IMR-90 (cell line): Measurements from ENCODE around the gene MACC1. TPM values are rescaled to one million over a fixed set of nuclear protein-coding genes. Genes with fewer than 3 reads are reported as not detected.
A peak's percentile ranks its signal among the peaks of the same experiment; 100 is the strongest.

Source experiments
- ATAC-seq: fragments of 200-7000 bp; cut with Tn5 transposase; 2 replicates; pipeline ENCODE4 v1.9.1; 2020; ENCODE audit warnings: low read depth, mild to moderate bottlenecking, moderate library complexity
- BruUV-seq: library from RNA; stranded (reverse); fragments of 400-500 nt; replicated peaks from 2 replicates; lab custom pipeline; 2021; lab: Mats Ljungman, UMichigan
- CTCF ChIA-PET: fragments of 300-600 bp; formaldehyde crosslinking; extraction: SDS; loops from one replicate; lab custom pipeline; 2021; ENCODE audit warnings: antibody characterized with exemption; lab: Yijun Ruan, JAX
- POLR2A ChIA-PET: fragments of 300-600 bp; sonication (Branson Sonifier 250); formaldehyde crosslinking; loops from one replicate; lab custom pipeline; 2022; ENCODE audit warnings: antibody characterized with exemption; ENCODE audit not compliant: unreplicated experiment; lab: Charles Lee
- DNase-seq: peaks from one replicate; pipeline ENCODE4 v3.0.0; 2013
- H2AFZ ChIP-seq: replicated peaks from 2 replicates; pipeline ENCODE3; 2013; ENCODE audit warnings: low read length, mild to moderate bottlenecking; ENCODE audit not compliant: poor library complexity
- H2AK5ac ChIP-seq: 2 replicates; pipeline ENCODE4 v1.6.1; 2013; ENCODE audit warnings: low read depth, low read length, inconsistent platforms
- H2AK9ac ChIP-seq: replicated peaks from 2 replicates; pipeline ENCODE3; 2013; ENCODE audit warnings: mild to moderate bottlenecking, low read depth, low read length, moderate library complexity; ENCODE audit not compliant: poor library complexity
- H2BK120ac ChIP-seq: 2 replicates; pipeline ENCODE4 v1.6.1; 2013; ENCODE audit warnings: low read depth, low read length, inconsistent platforms
- H2BK15ac ChIP-seq: 3 replicates; pipeline ENCODE4 v1.6.1; 2013; ENCODE audit warnings: low read depth, low read length, inconsistent platforms
- H2BK20ac ChIP-seq: 2 replicates; pipeline ENCODE4 v1.6.1; 2013; ENCODE audit warnings: low read depth, mild to moderate bottlenecking, inconsistent platforms, low read length, moderate library complexity
- H2BK5ac ChIP-seq: 2 replicates; pipeline ENCODE4 v1.6.1; 2013; ENCODE audit warnings: mild to moderate bottlenecking, low read depth, low read length, inconsistent platforms; ENCODE audit not compliant: poor library complexity, severe bottlenecking
- H3K14ac ChIP-seq: replicated peaks from 2 replicates; pipeline ENCODE4 v1.6.1; 2013; ENCODE audit warnings: low read depth, low read length, inconsistent platforms
- H3K18ac ChIP-seq: 2 replicates; pipeline ENCODE4 v1.6.1; 2013; ENCODE audit warnings: low read depth, low read length, control low read depth
- H3K23ac ChIP-seq: 2 replicates; pipeline ENCODE4 v1.6.1; 2013; ENCODE audit warnings: low read depth, low read length, inconsistent platforms
- H3K27ac ChIP-seq: 2 replicates; pipeline ENCODE4 v1.5.1; 2013; ENCODE audit warnings: mild to moderate bottlenecking, control low read depth, low read length; ENCODE audit not compliant: insufficient read depth
- H3K27me3 ChIP-seq: 2 replicates; pipeline ENCODE4 v1.6.1; 2013; ENCODE audit warnings: low read length; ENCODE audit not compliant: control insufficient read depth, insufficient read depth
- H3K36me3 ChIP-seq: 2 replicates; pipeline ENCODE4 v1.6.1; 2013; ENCODE audit warnings: low read length, mixed read lengths; ENCODE audit not compliant: control insufficient read depth, insufficient read depth
- H3K4ac ChIP-seq: 2 replicates; pipeline ENCODE4 v1.6.1; 2013; ENCODE audit warnings: low read depth, low read length, inconsistent platforms
- H3K4me1 ChIP-seq: 2 replicates; pipeline ENCODE4 v1.6.1; 2013; ENCODE audit warnings: low read length, mixed read lengths; ENCODE audit not compliant: control insufficient read depth, insufficient read depth
- H3K4me2 ChIP-seq: 2 replicates; pipeline ENCODE4 v1.6.1; 2013; ENCODE audit warnings: low read depth, mild to moderate bottlenecking, control low read depth, low read length, moderate library complexity
- H3K4me3 ChIP-seq: 2 replicates; pipeline ENCODE4 v1.5.1; 2013; ENCODE audit warnings: low read depth, mild to moderate bottlenecking, control low read depth, low read length, moderate library complexity; ENCODE audit not compliant: insufficient read depth
- H3K56ac ChIP-seq: 2 replicates; pipeline ENCODE4 v1.6.1; 2013; ENCODE audit warnings: low read length, inconsistent platforms; ENCODE audit not compliant: insufficient read depth; ENCODE audit errors: extremely low read depth
- H3K79me1 ChIP-seq, 2 experiments: 2 replicates each; pipeline ENCODE4 v1.6.1; 2013; ENCODE audit warnings: low read length in 2 of 2, inconsistent platforms in 1 of 2, low read depth in 1 of 2
- H3K9ac ChIP-seq: 2 replicates; pipeline ENCODE4 v1.6.1; 2013; ENCODE audit warnings: low read depth, low read length, control low read depth
- H3K9me1 ChIP-seq: 2 replicates; pipeline ENCODE4 v1.6.1; 2013; ENCODE audit warnings: low read length, inconsistent platforms; ENCODE audit not compliant: insufficient read depth
- H3K9me3 ChIP-seq: 2 replicates; pipeline ENCODE4 v1.6.1; 2013; ENCODE audit warnings: low read length; ENCODE audit not compliant: control insufficient read depth, insufficient read depth
- H4K20me1 ChIP-seq: 2 replicates; pipeline ENCODE4 v1.6.1; 2013; ENCODE audit warnings: low read length, inconsistent platforms; ENCODE audit not compliant: insufficient read depth
- H4K5ac ChIP-seq: 2 replicates; pipeline ENCODE4 v1.6.1; 2013; ENCODE audit warnings: mild to moderate bottlenecking, low read depth, low read length, control low read depth
- H4K8ac ChIP-seq, 2 experiments: 2 replicates each; pipeline ENCODE4 v1.6.1; 2013; ENCODE audit warnings: low read depth in 2 of 2, low read length in 2 of 2, control low read depth in 1 of 2, inconsistent platforms in 1 of 2
- H4K91ac ChIP-seq: 2 replicates; pipeline ENCODE4 v1.6.1; 2013; ENCODE audit warnings: low read depth, low read length, inconsistent platforms; ENCODE audit not compliant: insufficient read depth
- CEBPB ChIP-seq: IDR thresholded peaks from 2 replicates; pipeline ENCODE4 v1.6.1; 2012; ENCODE audit warnings: low read depth, low read length, improper control_type of control experiment
- CHD1 ChIP-seq: IDR thresholded peaks from 2 replicates; pipeline ENCODE4 v1.6.1; 2012; ENCODE audit warnings: low read depth, low read length, improper control_type of control experiment
- MAFK ChIP-seq: IDR thresholded peaks from 2 replicates; pipeline ENCODE4 v1.6.1; 2012; ENCODE audit warnings: low read depth, low read length, improper control_type of control experiment
- MAZ ChIP-seq: IDR thresholded peaks from 2 replicates; pipeline ENCODE4 v1.6.1; 2012; ENCODE audit warnings: low read depth, mild to moderate bottlenecking, low read length, improper control_type of control experiment, moderate library complexity, borderline replicate concordance
- MXI1 ChIP-seq: IDR thresholded peaks from 2 replicates; pipeline ENCODE4 v1.6.1; 2012; ENCODE audit warnings: low read depth, mild to moderate bottlenecking, low read length, moderate library complexity, borderline replicate concordance
- dilution Hi-C: fragments of 300-500 bp; cut with HindIII; formaldehyde crosslinking; loops from one replicate; pipeline ENCODE4 v1.14.3; 2018; ENCODE audit warnings: low sequenced_read_pairs; ENCODE audit not compliant: unreplicated experiment
- in situ Hi-C: fragments of 300-500 bp; cut with MboI; formaldehyde crosslinking; loops from 3 replicates; pipeline ENCODE4 v1.14.3; 2019; ENCODE audit warnings: low sequenced_read_pairs, inconsistent platforms, mixed read lengths
- intact Hi-C: fragments of 100-400 bp; cut with micrococcal nuclease; formaldehyde crosslinking; loops from 2 replicates; pipeline ENCODE4 v1.10.0; 2022
- polyA plus RNA-seq, 3 experiments: library from polyadenylated mRNA; depleted of rRNA; stranded (reverse); fragments of >200 nt; gene quantifications; 2 replicates each; pipeline ENCODE4 v1.2.3, GENCODE V29; 2012; ENCODE audit warnings: low replicate concordance in 1 of 3
- total RNA-seq: library from RNA; depleted of rRNA; stranded (reverse); fragments of >200 nt; gene quantifications from 2 replicates; pipeline ENCODE4 v1.2.3, GENCODE V29; 2012
- TF ChIP-seq, protein P1 (sequence below): fragments of 150-350 bp; IDR thresholded peaks from 2 replicates; pipeline ENCODE4 v1.6.1; 2016; ENCODE audit warnings: low read depth, mild to moderate bottlenecking, low read length, moderate library complexity, borderline replicate concordance

The MACC1 gene
- total and polyA plus RNA-seq, 2 of the 4 experiments (the other 2 are of a cell fraction), result under 0.01 TPM; not detected in 1

DNA sequence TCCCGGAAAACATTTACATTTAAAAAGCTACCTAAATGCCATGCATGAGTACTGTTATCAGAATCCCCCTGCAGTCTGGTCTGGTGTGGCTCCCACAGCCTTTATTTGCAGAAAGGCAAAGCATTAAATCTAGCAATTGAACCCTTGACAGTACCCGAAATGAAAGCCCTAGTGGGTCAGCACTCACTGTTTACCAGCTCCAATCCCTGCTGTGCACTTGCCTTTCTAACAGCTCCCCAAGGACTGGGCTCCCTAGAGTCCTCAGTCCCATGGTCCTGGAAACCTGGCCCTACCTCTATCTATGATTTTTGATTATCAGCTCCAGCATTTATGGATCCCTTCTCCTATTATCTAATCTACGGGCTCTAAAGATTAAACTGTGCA is 1.9 kb upstream of the MACC1 start (continued):
- no peak for TF ChIP-seq CEBPB
- TF ChIP-seq, protein P1, sequence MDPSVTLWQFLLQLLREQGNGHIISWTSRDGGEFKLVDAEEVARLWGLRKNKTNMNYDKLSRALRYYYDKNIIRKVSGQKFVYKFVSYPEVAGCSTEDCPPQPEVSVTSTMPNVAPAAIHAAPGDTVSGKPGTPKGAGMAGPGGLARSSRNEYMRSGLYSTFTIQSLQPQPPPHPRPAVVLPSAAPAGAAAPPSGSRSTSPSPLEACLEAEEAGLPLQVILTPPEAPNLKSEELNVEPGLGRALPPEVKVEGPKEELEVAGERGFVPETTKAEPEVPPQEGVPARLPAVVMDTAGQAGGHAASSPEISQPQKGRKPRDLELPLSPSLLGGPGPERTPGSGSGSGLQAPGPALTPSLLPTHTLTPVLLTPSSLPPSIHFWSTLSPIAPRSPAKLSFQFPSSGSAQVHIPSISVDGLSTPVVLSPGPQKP, result no peak
- no peak for TF ChIP-seq MAZ
- no peak for TF ChIP-seq MXI1
- TF ChIP-seq MAFK, result no peak

- no TSS peak for BruUV-seq
- no peak overlapping the region for H2AK9ac ChIP-seq
- CTCF ChIA-PET, result no interaction called here
Observed at GRCh38 chr7:20218279-20218678, 1.1 kb upstream of the MACC1 start.

More at GRCh38 chr7:20218279-20218678, 1.1 kb upstream of the MACC1 start:
- peak overlapping the region; percentile 29; the same call in 1 of the 2 replicates for H3K27ac ChIP-seq
- peaks cover 6% of the 10 kb centered on the region for H3K9me1 ChIP-seq
- H3K9ac ChIP-seq, result no peak overlapping the region
- H2AFZ ChIP-seq, result no peak overlapping the region
- no peak overlapping the region; a peak in 1 of 4 replicates for H4K8ac ChIP-seq
- no peak overlapping the region for H3K4me2 ChIP-seq
- no peaks in the 10 kb centered on the region for H3K36me3 ChIP-seq
- no peak for DNase-seq
- H3K23ac ChIP-seq, result no peak overlapping the region
- H4K91ac ChIP-seq, result peak overlapping the region; percentile 32; the same call in 1 of the 2 replicates
- dilution Hi-C loops (no loop called here), intact Hi-C loops (no loop called here), in situ Hi-C loops (no loop called here)
- no peaks in the 10 kb centered on the region for H3K27me3 ChIP-seq
- no peak for TF ChIP-seq MAZ
- TF ChIP-seq CHD1, result no peak
- no peak overlapping the region for H2BK15ac ChIP-seq
- H2BK5ac ChIP-seq, result peak overlapping the region; percentile 29
- H2BK120ac ChIP-seq, result peak overlapping the region; percentile 71; the same call in 1 of the 2 replicates
- H3K79me1 ChIP-seq, result no peaks in the 10 kb centered on the region
- no peak overlapping the region for H2AK5ac ChIP-seq
- no peaks in the 10 kb centered on the region for H3K9me3 ChIP-seq
- peak overlapping the region; percentile 66; the same call in 1 of the 2 replicates for H3K4ac ChIP-seq
- peak overlapping the region; percentile 66; the same call in 1 of the 2 replicates for H2BK20ac ChIP-seq
- H4K20me1 ChIP-seq, result no peaks in the 10 kb centered on the region
- H3K18ac ChIP-seq, result peak overlapping the region; percentile 90
- ATAC-seq, result no peak
- no peak overlapping the region for H3K4me3 ChIP-seq
- no peak overlapping the region for H3K56ac ChIP-seq
- 0 out of 2 replicates have a peak overlapping the region, but pooled peaks have one; percentile 72 for H3K14ac ChIP-seq
- peak overlapping the region; percentile 86; the same call in 1 of the 2 replicates for H4K5ac ChIP-seq
- POLR2A ChIA-PET, result no interaction called here
- peaks cover 16% of the 10 kb centered on the region for H3K4me1 ChIP-seq
